ENCODE data around the gene CAMK1G. TPM values are rescaled to one million over a fixed set of nuclear protein-coding genes. Genes with fewer than 3 reads are reported as not detected.

CAMK1G gene
- polyA plus RNA-seq, 1 donor (not counting 4 experiments of a cell fraction or from before 2014, with no cell fraction given): not detected

DNA sequence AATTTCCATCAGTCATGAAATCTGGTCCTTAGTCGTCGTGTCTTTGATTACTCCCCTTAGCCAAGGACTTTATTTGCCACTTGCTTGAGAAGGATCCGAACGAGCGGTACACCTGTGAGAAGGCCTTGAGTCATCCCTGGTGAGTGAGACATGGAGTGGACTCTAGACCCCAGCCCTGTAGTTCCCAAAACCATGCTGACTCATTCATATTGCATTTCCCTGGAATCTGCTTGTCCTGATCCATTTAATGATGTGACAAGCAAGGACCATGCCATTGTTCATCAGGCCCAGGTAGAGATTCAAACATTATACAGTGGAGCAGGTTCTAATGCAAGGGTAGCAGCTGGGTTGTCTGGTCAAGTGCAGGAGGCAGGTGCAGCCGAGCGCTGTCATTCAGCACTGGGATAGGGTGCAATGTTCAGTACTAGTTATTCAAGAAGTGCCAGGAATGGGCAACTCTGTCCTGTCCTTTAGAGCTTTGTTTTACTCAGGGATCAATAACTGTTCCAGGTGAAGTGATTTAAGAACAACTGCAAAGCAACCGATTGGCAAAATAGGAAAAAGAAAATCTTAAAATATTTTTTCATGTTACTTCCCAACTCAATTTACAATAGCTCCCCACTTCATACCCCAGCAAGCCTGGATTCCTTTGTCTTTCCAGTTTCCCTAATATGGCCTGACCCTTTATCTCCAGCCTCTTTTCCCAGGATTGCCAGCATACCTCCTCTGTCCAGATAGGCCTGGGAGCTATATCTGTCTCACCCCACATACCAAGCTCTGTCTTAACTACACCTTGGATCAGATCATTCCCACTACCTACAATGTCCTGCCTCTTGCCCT, 26.5 kb downstream of the CAMK1G start:
- Histone ChIP-seq H2AFZ (ENCODE audit: control insufficient read depth, low read length) (no peak overlapping the region), H3K4me3 (ENCODE audit: control insufficient read depth in 2 of 3, extremely low read depth in 1 of 3, insufficient read depth in 2 of 3, low read depth in 1 of 3, low read length in 3 of 3) (no peak overlapping the region), H3K36me3 (ENCODE audit: control insufficient read depth in 2 of 2, extremely low read depth in 1 of 2, insufficient read depth in 2 of 2, low read length in 2 of 2) (peaks cover 0 to 11% of the 10 kb centered on the region in 2 experiments), H3K27ac (ENCODE audit: control insufficient read depth, insufficient read depth, low read length) (no peak overlapping the region), H4K20me1 (ENCODE audit: control insufficient read depth, extremely low read depth, insufficient read depth, low read length) (peaks cover 27% of the 10 kb centered on the region), H3K4me1 (ENCODE audit: control insufficient read depth, extremely low read depth, insufficient read depth, low read length) (peaks cover 17% of the 10 kb centered on the region), H3K9ac (ENCODE audit: control insufficient read depth, extremely low read depth, insufficient read depth, low read length) (no peak overlapping the region), H3K79me2 (ENCODE audit: control insufficient read depth, insufficient read depth, low read length) (no peaks in the 10 kb centered on the region), H3K9me3 (ENCODE audit: control insufficient read depth, low read depth, low read length) (no peaks in the 10 kb centered on the region), H3K9me1 (ENCODE audit: control insufficient read depth, extremely low read depth, insufficient read depth, low read length) (peaks cover 2% of the 10 kb centered on the region), H3K27me3 (ENCODE audit: control insufficient read depth, extremely low read depth, insufficient read depth, low read length) (no peaks in the 10 kb centered on the region), H3K4me2 (ENCODE audit: control insufficient read depth, extremely low read depth, insufficient read depth, low read depth, low read length) (no peak overlapping the region)
- FAIRE-seq (no peak), DNase-seq (ENCODE audit: low read depth, low spot score) (peak; percentile 50)
- dilution Hi-C loops (cut with MboI; ENCODE audit: extremely low pct_ligation_motif_present, low sequenced_read_pairs): no loop called here
- TF ChIP-seq, protein P1, sequence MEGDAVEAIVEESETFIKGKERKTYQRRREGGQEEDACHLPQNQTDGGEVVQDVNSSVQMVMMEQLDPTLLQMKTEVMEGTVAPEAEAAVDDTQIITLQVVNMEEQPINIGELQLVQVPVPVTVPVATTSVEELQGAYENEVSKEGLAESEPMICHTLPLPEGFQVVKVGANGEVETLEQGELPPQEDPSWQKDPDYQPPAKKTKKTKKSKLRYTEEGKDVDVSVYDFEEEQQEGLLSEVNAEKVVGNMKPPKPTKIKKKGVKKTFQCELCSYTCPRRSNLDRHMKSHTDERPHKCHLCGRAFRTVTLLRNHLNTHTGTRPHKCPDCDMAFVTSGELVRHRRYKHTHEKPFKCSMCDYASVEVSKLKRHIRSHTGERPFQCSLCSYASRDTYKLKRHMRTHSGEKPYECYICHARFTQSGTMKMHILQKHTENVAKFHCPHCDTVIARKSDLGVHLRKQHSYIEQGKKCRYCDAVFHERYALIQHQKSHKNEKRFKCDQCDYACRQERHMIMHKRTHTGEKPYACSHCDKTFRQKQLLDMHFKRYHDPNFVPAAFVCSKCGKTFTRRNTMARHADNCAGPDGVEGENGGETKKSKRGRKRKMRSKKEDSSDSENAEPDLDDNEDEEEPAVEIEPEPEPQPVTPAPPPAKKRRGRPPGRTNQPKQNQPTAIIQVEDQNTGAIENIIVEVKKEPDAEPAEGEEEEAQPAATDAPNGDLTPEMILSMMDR (optimal IDR thresholded peaks at IDR 0.05 in 1 of 3, IDR thresholded peaks at IDR 0.05 in 1 of 3, conservative IDR thresholded peaks at IDR 0.05 in 1 of 3; ENCODE audit: extremely low read depth in 1 of 3, insufficient read depth in 2 of 3, low read length in 3 of 3): no peak
- TF ChIP-seq EZH2 (IDR thresholded peaks at IDR 0.05; ENCODE audit: low read length): no peak

DNA sequence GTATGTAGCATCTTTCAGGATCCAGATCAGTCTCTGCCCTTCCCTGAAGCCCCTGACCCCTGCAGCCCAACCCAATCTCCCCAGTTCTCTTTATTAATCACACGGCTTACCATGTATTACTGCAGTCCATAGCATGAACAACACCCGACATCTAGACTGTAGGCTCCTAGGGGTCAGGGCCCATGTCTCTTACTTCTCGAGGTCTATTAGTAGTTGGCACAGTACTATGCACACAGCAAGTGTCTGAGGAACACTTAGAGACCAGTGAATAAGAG, 27.1 kb downstream of the CAMK1G start:
- TF ChIP-seq, protein P1 (optimal IDR thresholded peaks at IDR 0.05 in 1 of 3, IDR thresholded peaks at IDR 0.05 in 1 of 3, conservative IDR thresholded peaks at IDR 0.05 in 1 of 3; ENCODE audit: extremely low read depth in 1 of 3, insufficient read depth in 2 of 3, low read length in 3 of 3): no peak
- TF ChIP-seq EZH2 (IDR thresholded peaks at IDR 0.05; ENCODE audit: low read length): no peak
- no peak overlapping the region for H3K4me2 ChIP-seq (ENCODE audit: control insufficient read depth, extremely low read depth, insufficient read depth, low read depth, low read length)

More for the DNA sequence above, 27.1 kb downstream of the CAMK1G start:
- Histone ChIP-seq H3K9me3 (ENCODE audit: control insufficient read depth, low read depth, low read length) (no peaks in the 10 kb centered on the region), H3K9ac (ENCODE audit: control insufficient read depth, extremely low read depth, insufficient read depth, low read length) (no peak overlapping the region), H2AFZ (ENCODE audit: control insufficient read depth, low read length) (no peak overlapping the region), H3K9me1 (ENCODE audit: control insufficient read depth, extremely low read depth, insufficient read depth, low read length) (peaks cover 2% of the 10 kb centered on the region), H3K4me3 (ENCODE audit: control insufficient read depth in 2 of 3, extremely low read depth in 1 of 3, insufficient read depth in 2 of 3, low read depth in 1 of 3, low read length in 3 of 3) (no peak overlapping the region), H3K79me2 (ENCODE audit: control insufficient read depth, insufficient read depth, low read length) (no peaks in the 10 kb centered on the region), H3K4me1 (ENCODE audit: control insufficient read depth, extremely low read depth, insufficient read depth, low read length) (peaks cover 17% of the 10 kb centered on the region), H3K36me3 (ENCODE audit: control insufficient read depth in 2 of 2, extremely low read depth in 1 of 2, insufficient read depth in 2 of 2, low read length in 2 of 2) (peaks cover 5 to 16% of the 10 kb centered on the region in 2 experiments), H3K27me3 (ENCODE audit: control insufficient read depth, extremely low read depth, insufficient read depth, low read length) (no peaks in the 10 kb centered on the region), H3K27ac (ENCODE audit: control insufficient read depth, insufficient read depth, low read length) (no peak overlapping the region), H4K20me1 (ENCODE audit: control insufficient read depth, extremely low read depth, insufficient read depth, low read length) (peaks cover 32% of the 10 kb centered on the region)
- no peak for DNase-seq (ENCODE audit: low read depth, low spot score)
- dilution Hi-C loops (cut with MboI; ENCODE audit: extremely low pct_ligation_motif_present, low sequenced_read_pairs): no loop called here
- no peak for FAIRE-seq
